Measurements from ENCODE around the gene ISCA2. TPM values are rescaled to one million over a fixed set of nuclear protein-coding genes. Genes with fewer than 3 reads are reported as not detected.

Gene ISCA2
- total and polyA plus RNA-seq, 3 experiments from 2014 or later = 26.7 to 77.8 (median 28.6) TPM

DNA sequence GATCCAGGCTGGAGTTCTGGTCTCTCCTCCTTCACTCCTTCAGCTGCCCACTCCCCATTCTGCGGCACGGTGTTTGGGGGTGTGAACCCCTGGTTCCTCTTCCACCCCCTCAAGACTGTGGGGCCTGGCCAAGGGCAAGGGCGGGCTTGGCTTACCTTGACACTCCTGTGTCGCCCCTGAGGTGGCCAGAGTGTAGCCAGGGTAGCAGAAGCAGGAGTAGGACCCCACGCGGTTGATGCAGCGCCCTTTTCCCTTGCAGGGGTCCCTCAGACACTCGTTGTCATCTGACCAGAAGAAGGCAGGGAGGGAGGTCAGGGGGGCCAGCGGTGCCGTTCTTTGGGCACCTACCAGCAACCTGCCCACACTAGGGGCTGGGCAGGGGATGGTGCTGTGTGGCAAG, 28.2 kb downstream of the ISCA2 start:
- Histone ChIP-seq H3K36me3 (ENCODE audit: insufficient read depth, low read length) (no peaks in the 10 kb centered on the region), H3K4me3 (ENCODE audit: low read length) (no peak overlapping the region), H3K27ac (ENCODE audit: low read depth, low read length) (no peak overlapping the region), H3K4me1 (ENCODE audit: insufficient read depth, low read length) (no peaks in the 10 kb centered on the region), H3K27me3 (ENCODE audit: insufficient read depth, low read length, poor library complexity, severe bottlenecking) (no peaks in the 10 kb centered on the region), H3K9me3 (ENCODE audit: low read length) (no peaks in the 10 kb centered on the region)
- peaks cover 12 to 15% of the 10 kb centered on the region in 2 donors for H3K27me3 Mint-ChIP-seq
- POLR2A ChIA-PET = no interaction called here
- no peak overlapping the region for H3K4me3 Mint-ChIP-seq
- H3K27ac Mint-ChIP-seq = no peak overlapping the region
- H3K36me3 Mint-ChIP-seq = peaks cover 0 to 1% (median 0%) of the 10 kb centered on the region in 3 donors
- no peaks in the 10 kb centered on the region for H3K4me1 Mint-ChIP-seq
- CTCF ChIA-PET = no interaction called here
- H3K9me3 Mint-ChIP-seq = no peaks in the 10 kb centered on the region
- DNase-seq = no peak

- no peak for DNase-seq
- Mint-ChIP-seq H3K4me1 (no peaks in the 10 kb centered on the region), H3K27me3 (peaks cover 12 to 15% of the 10 kb centered on the region in 2 donors), H3K4me3 (no peak overlapping the region), H3K36me3 (peaks cover 0 to 1% (median 0%) of the 10 kb centered on the region in 3 donors), H3K27ac (no peak overlapping the region), H3K9me3 (no peaks in the 10 kb centered on the region)
- ChIA-PET CTCF (no interaction called here), POLR2A (no interaction called here)
- Histone ChIP-seq H3K9me3 (ENCODE audit: low read length) (no peaks in the 10 kb centered on the region), H3K36me3 (ENCODE audit: insufficient read depth, low read length) (no peaks in the 10 kb centered on the region), H3K4me1 (ENCODE audit: insufficient read depth, low read length) (no peaks in the 10 kb centered on the region), H3K27ac (ENCODE audit: low read depth, low read length) (no peak overlapping the region), H3K4me3 (ENCODE audit: low read length) (no peak overlapping the region), H3K27me3 (ENCODE audit: insufficient read depth, low read length, poor library complexity, severe bottlenecking) (no peaks in the 10 kb centered on the region)
These were observed 29.2 kb downstream of the ISCA2 start for GRCh38 chr14:74522740-74523139.

GRCh38 chr14:74524076-74524811, 30.7 kb downstream of the ISCA2 start:
- Mint-ChIP-seq H3K4me3 (no peak overlapping the region), H3K27me3 (peaks cover 11% of the 10 kb centered on the region in 2 donors), H3K4me1 (no peaks in the 10 kb centered on the region), H3K27ac (no peak overlapping the region), H3K9me3 (no peaks in the 10 kb centered on the region), H3K36me3 (no peaks in the 10 kb centered on the region)
- Histone ChIP-seq H3K36me3 (ENCODE audit: insufficient read depth, low read length) (no peaks in the 10 kb centered on the region), H3K27ac (ENCODE audit: low read depth, low read length) (no peak overlapping the region), H3K4me3 (ENCODE audit: low read length) (no peak overlapping the region), H3K9me3 (ENCODE audit: low read length) (no peaks in the 10 kb centered on the region), H3K4me1 (ENCODE audit: insufficient read depth, low read length) (no peaks in the 10 kb centered on the region), H3K27me3 (ENCODE audit: insufficient read depth, low read length, poor library complexity, severe bottlenecking) (no peaks in the 10 kb centered on the region)
- ChIA-PET CTCF (no interaction called here), POLR2A (no interaction called here)
- DNase-seq = no peak

- Mint-ChIP-seq H3K27ac (no peak overlapping the region), H3K36me3 (no peaks in the 10 kb centered on the region), H3K9me3 (no peaks in the 10 kb centered on the region), H3K27me3 (peaks cover 11% of the 10 kb centered on the region in 2 donors), H3K4me3 (no peak overlapping the region), H3K4me1 (no peaks in the 10 kb centered on the region)
- H3K4me1 ChIP-seq (ENCODE audit: insufficient read depth, low read length) = no peaks in the 10 kb centered on the region
- H3K36me3 ChIP-seq (ENCODE audit: insufficient read depth, low read length) = no peaks in the 10 kb centered on the region
- ChIA-PET POLR2A (no interaction called here), CTCF (no interaction called here)
- DNase-seq = no peak
- H3K27ac ChIP-seq (ENCODE audit: low read depth, low read length) = no peak overlapping the region
- H3K9me3 ChIP-seq (ENCODE audit: low read length) = no peaks in the 10 kb centered on the region
- no peak overlapping the region for H3K4me3 ChIP-seq (ENCODE audit: low read length)
- H3K27me3 ChIP-seq (ENCODE audit: insufficient read depth, low read length, poor library complexity, severe bottlenecking) = no peaks in the 10 kb centered on the region
These were observed 31.2 kb downstream of the ISCA2 start for GRCh38 chr14:74524812-74525135.

GRCh38 chr14:74525361-74525851, 31.8 kb downstream of the ISCA2 start:
- H3K36me3 ChIP-seq (ENCODE audit: insufficient read depth, low read length) = no peaks in the 10 kb centered on the region
- no peaks in the 10 kb centered on the region for H3K27me3 ChIP-seq (ENCODE audit: insufficient read depth, low read length, poor library complexity, severe bottlenecking)
- CTCF ChIA-PET = interaction anchor here (1.0 kb wide), 1 partner anchor 14 kb away, joined by 3 read pairs; no protein-coding TSS in a partner anchor
- POLR2A ChIA-PET = no interaction called here
- Mint-ChIP-seq H3K27me3 (peaks cover 11% of the 10 kb centered on the region in 2 donors), H3K9me3 (no peaks in the 10 kb centered on the region), H3K36me3 (no peaks in the 10 kb centered on the region), H3K4me3 (no peak overlapping the region), H3K27ac (peak overlapping the region in 1 of 8 donors; percentile 29), H3K4me1 (no peaks in the 10 kb centered on the region)
- H3K4me3 ChIP-seq (ENCODE audit: low read length) = no peak overlapping the region
- H3K27ac ChIP-seq (ENCODE audit: low read depth, low read length) = no peak overlapping the region
- no peak for DNase-seq
- H3K4me1 ChIP-seq (ENCODE audit: insufficient read depth, low read length) = no peaks in the 10 kb centered on the region
- no peaks in the 10 kb centered on the region for H3K9me3 ChIP-seq (ENCODE audit: low read length)

GRCh38 chr14:74526854-74527585, 33.5 kb downstream of the ISCA2 start:
- peak overlapping the region in 1 of 8 donors; percentile 17 for H3K27ac Mint-ChIP-seq
- Histone ChIP-seq H3K4me1 (ENCODE audit: insufficient read depth, low read length) (no peaks in the 10 kb centered on the region), H3K4me3 (ENCODE audit: low read length) (no peak overlapping the region), H3K36me3 (ENCODE audit: insufficient read depth, low read length) (no peaks in the 10 kb centered on the region), H3K9me3 (ENCODE audit: low read length) (no peaks in the 10 kb centered on the region), H3K27me3 (ENCODE audit: insufficient read depth, low read length, poor library complexity, severe bottlenecking) (no peaks in the 10 kb centered on the region), H3K27ac (ENCODE audit: low read depth, low read length) (no peak overlapping the region)
- no peaks in the 10 kb centered on the region for H3K4me1 Mint-ChIP-seq
- no peaks in the 10 kb centered on the region for H3K36me3 Mint-ChIP-seq
- DNase-seq = no peak
- ChIA-PET POLR2A (no interaction called here), CTCF (no interaction called here)
- H3K27me3 Mint-ChIP-seq = peaks cover 8 to 11% of the 10 kb centered on the region in 2 donors
- H3K4me3 Mint-ChIP-seq = no peak overlapping the region
- H3K9me3 Mint-ChIP-seq = no peaks in the 10 kb centered on the region

DNA sequence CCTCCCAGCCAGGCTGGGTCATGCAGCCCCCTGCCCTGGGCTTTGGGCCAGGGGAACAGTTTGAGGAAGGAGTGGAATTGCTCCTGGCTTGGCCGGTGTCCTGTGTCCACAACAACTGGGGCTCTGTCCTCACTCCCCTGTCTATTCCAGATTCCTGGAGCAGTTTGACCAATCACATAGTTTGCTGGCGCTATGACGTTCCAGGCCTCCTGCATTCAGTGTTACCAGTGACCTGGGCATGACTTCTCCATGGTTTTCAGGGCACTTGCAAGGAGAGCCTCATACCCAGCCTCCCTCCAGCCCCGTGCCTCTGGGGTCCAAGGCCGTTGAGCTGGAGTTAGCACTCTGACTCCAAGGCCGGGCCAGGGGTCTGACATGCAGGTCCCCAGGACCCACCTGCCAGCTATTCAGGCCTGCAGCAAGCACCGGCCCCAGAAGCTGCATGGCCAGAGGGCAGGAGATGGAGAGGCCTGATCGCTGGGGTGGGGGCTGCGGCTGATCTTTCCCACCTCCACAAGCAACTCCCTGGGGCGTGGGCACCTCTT, 34.2 kb downstream of the ISCA2 start:
- POLR2A ChIA-PET = no interaction called here
- Mint-ChIP-seq H3K27ac (no peak overlapping the region), H3K36me3 (no peaks in the 10 kb centered on the region), H3K4me1 (no peaks in the 10 kb centered on the region), H3K4me3 (no peak overlapping the region), H3K9me3 (no peaks in the 10 kb centered on the region), H3K27me3 (peaks cover 8 to 11% of the 10 kb centered on the region in 2 donors)
- H3K9me3 ChIP-seq (ENCODE audit: low read length) = no peaks in the 10 kb centered on the region
- no peak overlapping the region for H3K4me3 ChIP-seq (ENCODE audit: low read length)
- no peak overlapping the region for H3K27ac ChIP-seq (ENCODE audit: low read depth, low read length)
- DNase-seq = no peak
- no peaks in the 10 kb centered on the region for H3K4me1 ChIP-seq (ENCODE audit: insufficient read depth, low read length)
- CTCF ChIA-PET = no interaction called here
- no peaks in the 10 kb centered on the region for H3K36me3 ChIP-seq (ENCODE audit: insufficient read depth, low read length)
- H3K27me3 ChIP-seq (ENCODE audit: insufficient read depth, low read length, poor library complexity, severe bottlenecking) = no peaks in the 10 kb centered on the region

DNA sequence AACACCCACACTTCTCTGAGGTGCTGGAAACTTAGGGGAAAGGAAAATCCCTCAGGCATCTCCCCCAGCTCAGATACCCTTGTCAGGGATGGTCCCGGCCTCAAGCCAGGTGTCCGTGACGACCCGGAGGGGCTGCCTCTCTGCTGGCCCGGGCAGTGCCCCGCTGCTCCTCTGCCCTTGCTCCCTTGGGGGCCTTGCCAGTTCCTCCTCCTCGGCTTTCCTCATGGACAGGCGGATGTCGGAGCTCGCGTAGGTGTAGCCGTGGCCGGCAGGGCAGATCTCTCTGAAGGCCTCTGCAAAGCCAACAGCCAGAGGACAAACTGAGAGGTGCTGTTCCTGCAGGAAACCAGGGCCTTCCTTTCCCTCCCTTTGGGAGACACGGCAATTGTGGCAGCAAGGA, 34.8 kb downstream of the ISCA2 start:
- Histone ChIP-seq H3K27me3 (ENCODE audit: insufficient read depth, low read length, poor library complexity, severe bottlenecking) (no peaks in the 10 kb centered on the region), H3K4me1 (ENCODE audit: insufficient read depth, low read length) (no peaks in the 10 kb centered on the region), H3K27ac (ENCODE audit: low read depth, low read length) (no peak overlapping the region), H3K9me3 (ENCODE audit: low read length) (no peaks in the 10 kb centered on the region), H3K4me3 (ENCODE audit: low read length) (no peak overlapping the region), H3K36me3 (ENCODE audit: insufficient read depth, low read length) (no peaks in the 10 kb centered on the region)
- ChIA-PET CTCF (no interaction called here), POLR2A (no interaction called here)
- peaks cover 0 to 3% (median 0%) of the 10 kb centered on the region in 3 donors for H3K4me1 Mint-ChIP-seq
- no peaks in the 10 kb centered on the region for H3K9me3 Mint-ChIP-seq
- no peak overlapping the region for H3K27ac Mint-ChIP-seq
- H3K36me3 Mint-ChIP-seq = no peaks in the 10 kb centered on the region
- peaks cover 7 to 10% of the 10 kb centered on the region in 2 donors for H3K27me3 Mint-ChIP-seq
- no peak for DNase-seq
- H3K4me3 Mint-ChIP-seq = no peak overlapping the region

Data from CD8-positive, alpha-beta memory T cell (primary cell).